Measurements from ENCODE around the gene STK17A.

Gene STK17A

GRCh38 chr7:43538404-43538771 is 44.5 kb upstream of the STK17A start:
- ChIA-PET POLR2A (no interaction called here), CTCF (no interaction called here)
- TF ChIP-seq SUZ12 (IDR thresholded peaks at IDR 0.05) = no peak
- TF ChIP-seq FOXA1 (IDR thresholded peaks at IDR 0.05) = no peak
- TF ChIP-seq LEF1 (IDR thresholded peaks at IDR 0.05; ENCODE audit: borderline replicate concordance) = no peak
- TF ChIP-seq NFRKB (IDR thresholded peaks at IDR 0.05) = no peak
- TF ChIP-seq SP1 (IDR thresholded peaks at IDR 0.05) = no peak
- TF ChIP-seq ELF4 (IDR thresholded peaks at IDR 0.05) = no peak
- TF ChIP-seq ARNT (IDR thresholded peaks at IDR 0.05) = no peak
- no peak for TF ChIP-seq PKNOX1 (IDR thresholded peaks at IDR 0.05)
- no peak for TF ChIP-seq TARDBP (IDR thresholded peaks at IDR 0.05)
- no peak for TF ChIP-seq L3MBTL2 (conservative IDR thresholded peaks at IDR 0.05)
- no peak for TF ChIP-seq BHLHE40 (IDR thresholded peaks at IDR 0.05; ENCODE audit: borderline replicate concordance)
- TF ChIP-seq CTBP1 (IDR thresholded peaks at IDR 0.05; ENCODE audit: borderline replicate concordance) = no peak
- TF ChIP-seq FOXM1 (IDR thresholded peaks at IDR 0.05; ENCODE audit: borderline replicate concordance) = no peak
- TF ChIP-seq FOXK2 (IDR thresholded peaks at IDR 0.05) = no peak
- no peak for TF ChIP-seq ZNF384 (IDR thresholded peaks at IDR 0.05)
- TF ChIP-seq HDGF (IDR thresholded peaks at IDR 0.05; ENCODE audit: borderline replicate concordance) = no peak
- no peak for DNase-seq (ENCODE audit: extremely low spot score)

- ChIA-PET CTCF (interaction anchor here (0.6 kb wide), 1 partner anchor 61 kb away, joined by 3 read pairs; no protein-coding TSS in a partner anchor), POLR2A (no interaction called here)
- TF ChIP-seq ELF4 (IDR thresholded peaks at IDR 0.05) (no peak), TARDBP (IDR thresholded peaks at IDR 0.05) (no peak), CTBP1 (IDR thresholded peaks at IDR 0.05; ENCODE audit: borderline replicate concordance) (no peak), SUZ12 (IDR thresholded peaks at IDR 0.05) (no peak), ARNT (IDR thresholded peaks at IDR 0.05) (no peak), BHLHE40 (IDR thresholded peaks at IDR 0.05; ENCODE audit: borderline replicate concordance) (no peak), L3MBTL2 (conservative IDR thresholded peaks at IDR 0.05) (no peak), SP1 (IDR thresholded peaks at IDR 0.05) (no peak), ZNF384 (IDR thresholded peaks at IDR 0.05) (no peak), LEF1 (IDR thresholded peaks at IDR 0.05; ENCODE audit: borderline replicate concordance) (no peak), HDGF (IDR thresholded peaks at IDR 0.05; ENCODE audit: borderline replicate concordance) (no peak), FOXA1 (IDR thresholded peaks at IDR 0.05) (no peak), PKNOX1 (IDR thresholded peaks at IDR 0.05) (no peak), FOXM1 (IDR thresholded peaks at IDR 0.05; ENCODE audit: borderline replicate concordance) (no peak), NFRKB (IDR thresholded peaks at IDR 0.05) (no peak), FOXK2 (IDR thresholded peaks at IDR 0.05) (no peak)
- no peak for DNase-seq (ENCODE audit: extremely low spot score)
Measured at GRCh38 chr7:43540471-43540870, 42.4 kb upstream of the STK17A start.

- ChIA-PET CTCF (no interaction called here), POLR2A (no interaction called here)
- TF ChIP-seq FOXK2 (IDR thresholded peaks at IDR 0.05) (no peak), NFRKB (IDR thresholded peaks at IDR 0.05) (no peak), L3MBTL2 (conservative IDR thresholded peaks at IDR 0.05) (no peak), ARNT (IDR thresholded peaks at IDR 0.05) (no peak), ZNF384 (IDR thresholded peaks at IDR 0.05) (no peak), FOXA1 (IDR thresholded peaks at IDR 0.05) (no peak)
- no peak for DNase-seq (ENCODE audit: extremely low spot score)
Measured at GRCh38 chr7:43542716-43543115, 40.2 kb upstream of the STK17A start.

GRCh38 chr7:43546231-43546630 is 36.7 kb upstream of the STK17A start:
- TF ChIP-seq BHLHE40 (IDR thresholded peaks at IDR 0.05; ENCODE audit: borderline replicate concordance) (no peak), ELF4 (IDR thresholded peaks at IDR 0.05) (no peak), ZNF384 (IDR thresholded peaks at IDR 0.05) (no peak), FOXM1 (IDR thresholded peaks at IDR 0.05; ENCODE audit: borderline replicate concordance) (no peak), HDGF (IDR thresholded peaks at IDR 0.05; ENCODE audit: borderline replicate concordance) (no peak), TARDBP (IDR thresholded peaks at IDR 0.05) (no peak), NFRKB (IDR thresholded peaks at IDR 0.05) (no peak), SP1 (IDR thresholded peaks at IDR 0.05) (no peak), LEF1 (IDR thresholded peaks at IDR 0.05; ENCODE audit: borderline replicate concordance) (no peak), FOXA1 (IDR thresholded peaks at IDR 0.05) (no peak), PKNOX1 (IDR thresholded peaks at IDR 0.05) (no peak), ARNT (IDR thresholded peaks at IDR 0.05) (no peak), FOXK2 (IDR thresholded peaks at IDR 0.05) (no peak), CTBP1 (IDR thresholded peaks at IDR 0.05; ENCODE audit: borderline replicate concordance) (no peak), L3MBTL2 (conservative IDR thresholded peaks at IDR 0.05) (no peak), SUZ12 (IDR thresholded peaks at IDR 0.05) (no peak)
- CTCF ChIA-PET = no interaction called here
- DNase-seq (ENCODE audit: extremely low spot score) = no peak
- POLR2A ChIA-PET = no interaction called here

GRCh38 chr7:43550427-43550826 is 32.5 kb upstream of the STK17A start:
- CTCF ChIA-PET = no interaction called here
- POLR2A ChIA-PET = no interaction called here
- DNase-seq (ENCODE audit: extremely low spot score) = no peak
- TF ChIP-seq ELF4 (IDR thresholded peaks at IDR 0.05) = no peak
- TF ChIP-seq FOXK2 (IDR thresholded peaks at IDR 0.05) = no peak
- no peak for TF ChIP-seq TARDBP (IDR thresholded peaks at IDR 0.05)
- TF ChIP-seq L3MBTL2 (conservative IDR thresholded peaks at IDR 0.05) = no peak
- TF ChIP-seq SP1 (IDR thresholded peaks at IDR 0.05) = no peak
- no peak for TF ChIP-seq CTBP1 (IDR thresholded peaks at IDR 0.05; ENCODE audit: borderline replicate concordance)
- TF ChIP-seq BHLHE40 (IDR thresholded peaks at IDR 0.05; ENCODE audit: borderline replicate concordance) = no peak
- TF ChIP-seq FOXM1 (IDR thresholded peaks at IDR 0.05; ENCODE audit: borderline replicate concordance) = no peak
- no peak for TF ChIP-seq SUZ12 (IDR thresholded peaks at IDR 0.05)
- TF ChIP-seq PKNOX1 (IDR thresholded peaks at IDR 0.05) = no peak
- no peak for TF ChIP-seq HDGF (IDR thresholded peaks at IDR 0.05; ENCODE audit: borderline replicate concordance)
- TF ChIP-seq ARNT (IDR thresholded peaks at IDR 0.05) = no peak
- no peak for TF ChIP-seq NFRKB (IDR thresholded peaks at IDR 0.05)
- TF ChIP-seq ZNF384 (IDR thresholded peaks at IDR 0.05) = no peak
- no peak for TF ChIP-seq FOXA1 (IDR thresholded peaks at IDR 0.05)
- no peak for TF ChIP-seq LEF1 (IDR thresholded peaks at IDR 0.05; ENCODE audit: borderline replicate concordance)

All from HEK293T (cell line).